Mucosa of descending colon (tissue), 3 donors: ENCODE data around the gene VCPKMT. TPM values are rescaled to one million over a fixed set of nuclear protein-coding genes. Genes with fewer than 3 reads are reported as not detected.

Experiments
- ATAC-seq: fragments of 200-7000 bp; cut with Tn5 transposase; one replicate; pipeline ENCODE4 v1.9.1; 2020; ENCODE audit warnings: mild to moderate bottlenecking, moderate library complexity
- DNase-seq, 3 donors: peaks; one replicate each; pipeline ENCODE4 v3.0.0-alpha.2; 2020
- H3K36me3 ChIP-seq: fragments of 200-600 bp; one replicate; pipeline ENCODE4 v1.8.0; 2021; ENCODE audit warnings: low read depth, mild to moderate bottlenecking
- H3K4me1 ChIP-seq: fragments of 200-600 bp; one replicate; pipeline ENCODE4 v1.8.0; 2021; ENCODE audit warnings: low read depth, mild to moderate bottlenecking
- H3K4me3 ChIP-seq: fragments of 200-600 bp; one replicate; pipeline ENCODE4 v1.8.0; 2021; ENCODE audit warnings: mild to moderate bottlenecking
- H3K9me3 ChIP-seq: fragments of 200-600 bp; one replicate; pipeline ENCODE4 v1.8.0; 2021; ENCODE audit warnings: mild to moderate bottlenecking
- CTCF ChIP-seq: fragments of 200-600 bp; IDR thresholded peaks from one replicate; pipeline ENCODE4 v1.8.0; 2022; ENCODE audit warnings: antibody characterized with exemption, mild to moderate bottlenecking
- intact Hi-C, 2 donors: fragments of 100-400 bp; cut with DNase I in 1 of 2; cut with micrococcal nuclease in 1 of 2; formaldehyde crosslinking; loops; one replicate each; pipeline versions ENCODE4 v1.11.0 to v1.11.1; 2022; cut with DNase I, micrococcal nuclease
- total RNA-seq, 3 donors: library from RNA; stranded (reverse); fragmentation: NEBNext Ultra II Directional in 2 of 3; extraction: Animal tissue kit (Norgen Biotek cat#: 25700) in 2 of 3; gene quantifications; one replicate each; pipeline versions ENCODE4 v1.2.1 to v1.2.4, GENCODE V29; 2021 to 2023
- donor health status: DM: no; HTN: no; CAD: no; lungs with moderate emphysema.
- donor health status: DM: no; HTN: no; CAD: no.
- donor health status: DM: no; HTN: yes; CAD: no.

The VCPKMT gene
- total RNA-seq, 3 donors from 2014 or later = 5.9 to 8.9 (median 6.9) TPM

GRCh38 chr14:50123062-50123461 is 6.7 kb upstream of the VCPKMT start:
- Histone ChIP-seq H3K4me3 (no peak overlapping the region), H3K9me3 (no peaks in the 10 kb centered on the region), H3K4me1 (no peaks in the 10 kb centered on the region), H3K36me3 (no peaks in the 10 kb centered on the region)
- ATAC-seq (no peak), DNase-seq (no peak)
- TF ChIP-seq CTCF = no peak
- intact Hi-C loops = no loop called here

GRCh38 chr14:50122291-50122690 is 5.9 kb upstream of the VCPKMT start:
- Histone ChIP-seq H3K4me3 (no peak overlapping the region), H3K4me1 (no peaks in the 10 kb centered on the region), H3K36me3 (no peaks in the 10 kb centered on the region), H3K9me3 (no peaks in the 10 kb centered on the region)
- intact Hi-C loops = no loop called here
- ATAC-seq = no peak
- DNase-seq = no peak
- no peak for TF ChIP-seq CTCF

- no peaks in the 10 kb centered on the region for H3K36me3 ChIP-seq
- DNase-seq (no peak), ATAC-seq (no peak)
- H3K4me1 ChIP-seq = peaks cover 8% of the 10 kb centered on the region
- no peak for TF ChIP-seq CTCF
- H3K4me3 ChIP-seq = no peak overlapping the region
- H3K9me3 ChIP-seq = no peaks in the 10 kb centered on the region
- intact Hi-C loops = no loop called here
Measured at GRCh38 chr14:50121486-50121885, 5.1 kb upstream of the VCPKMT start.

- ATAC-seq = no peak
- TF ChIP-seq CTCF = no peak
- H3K4me1 ChIP-seq = peaks cover 20% of the 10 kb centered on the region
- no peak for DNase-seq
- H3K36me3 ChIP-seq = no peaks in the 10 kb centered on the region
- H3K4me3 ChIP-seq = no peak overlapping the region
- H3K9me3 ChIP-seq = no peaks in the 10 kb centered on the region
- intact Hi-C loops = no loop called here
Measured at GRCh38 chr14:50117456-50117855, 1.1 kb upstream of the VCPKMT start.

- H3K4me1 ChIP-seq = peaks cover 20% of the 10 kb centered on the region
- H3K9me3 ChIP-seq = no peaks in the 10 kb centered on the region
- intact Hi-C loops = no loop called here
- DNase-seq = no peak
- no peak for ATAC-seq
- H3K36me3 ChIP-seq = no peaks in the 10 kb centered on the region
- H3K4me3 ChIP-seq = no peak overlapping the region
- no peak for TF ChIP-seq CTCF
Measured at GRCh38 chr14:50116966-50117365, 594 bp upstream of the VCPKMT start.

- no peak for TF ChIP-seq CTCF
- DNase-seq = no peak
- Histone ChIP-seq H3K4me3 (no peak overlapping the region), H3K36me3 (peaks cover 14% of the 10 kb centered on the region), H3K4me1 (peaks cover 20% of the 10 kb centered on the region), H3K9me3 (no peaks in the 10 kb centered on the region)
- no peak for ATAC-seq
- intact Hi-C loops = no loop called here
Measured at GRCh38 chr14:50113381-50114035, 2.9 kb downstream of the VCPKMT start.
